GM18505 (cell line): Measurements from ENCODE around the gene STRBP.
"Not testable (repeated sequence)": the region's sequence is repeated elsewhere in the genome, so short reads cannot be mapped to it uniquely, and the experiment has no call there.

Experiments
- ATAC-seq: cut with Tn5 transposase; IDR thresholded peaks from one replicate; pipeline ENCODE4 v1.9.1; 2021; ENCODE audit not compliant: unreplicated experiment
- POLR2A ChIP-seq: IDR thresholded peaks from 4 replicates; pipeline ENCODE4 v1.6.1; 2011; ENCODE audit warnings: borderline replicate concordance; ENCODE audit not compliant: insufficient read depth, insufficient read length; ENCODE audit errors: extremely low read depth

The STRBP gene

DNA sequence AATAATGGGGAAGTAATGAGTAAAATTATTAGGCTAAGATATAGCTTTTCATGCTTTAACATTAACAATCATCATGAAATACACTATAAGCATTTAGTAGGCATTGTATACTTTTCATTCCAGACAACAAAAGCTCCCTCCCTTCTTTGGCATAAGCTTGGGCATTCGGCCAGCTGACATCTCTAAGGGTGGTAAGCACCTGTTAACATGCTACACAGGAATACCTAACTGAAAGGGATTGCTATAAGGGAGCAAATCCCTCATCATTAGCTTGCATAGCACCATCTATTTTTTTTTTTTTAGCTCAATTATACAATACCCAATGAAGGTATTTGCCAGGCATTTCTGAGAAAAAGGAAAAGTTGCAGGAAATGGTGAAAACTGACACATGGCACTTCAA lies 16.6 kb downstream of the STRBP start:
- ATAC-seq: no peak
- no peak for TF ChIP-seq POLR2A

DNA sequence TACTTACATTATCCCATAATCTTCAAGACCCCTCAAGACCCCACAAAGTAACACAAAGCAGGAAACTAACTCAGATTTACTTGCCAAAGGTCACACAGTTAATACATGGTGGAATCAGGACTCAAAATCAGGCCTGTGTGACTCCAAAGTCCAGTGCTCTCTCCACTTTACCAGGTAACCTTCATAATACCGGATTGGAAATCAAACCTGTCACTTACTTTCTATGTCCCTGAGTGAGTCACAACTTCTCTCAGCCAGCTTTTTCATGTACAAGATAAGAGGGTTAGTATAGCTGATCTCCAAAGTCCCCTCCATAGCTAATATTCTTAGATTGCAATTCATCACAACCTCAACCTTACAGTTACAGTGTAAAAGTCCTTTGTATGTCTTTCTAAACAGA lies 17.1 kb downstream of the STRBP start:
- ATAC-seq: no peak
- TF ChIP-seq POLR2A: no peak

DNA sequence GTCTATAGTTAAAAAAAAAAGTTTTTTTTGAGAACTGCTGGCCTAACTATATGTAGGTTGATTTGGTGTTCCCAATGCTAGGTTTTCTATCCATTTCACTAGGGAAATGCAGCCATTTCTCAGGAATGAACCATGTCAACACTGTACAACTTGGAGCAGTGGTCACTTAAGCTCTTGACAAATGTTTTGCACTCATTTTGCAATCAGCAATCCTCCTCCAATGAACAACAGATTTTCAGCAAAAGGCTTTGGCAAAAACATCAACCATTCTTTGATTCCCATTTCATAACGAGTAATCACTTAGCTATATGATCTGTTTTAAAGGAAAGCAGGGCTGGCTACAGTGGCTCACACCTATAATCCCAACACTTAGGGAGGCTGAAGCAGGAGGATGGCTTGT lies 17.9 kb downstream of the STRBP start:
- no peak for ATAC-seq
- no peak for TF ChIP-seq POLR2A

DNA sequence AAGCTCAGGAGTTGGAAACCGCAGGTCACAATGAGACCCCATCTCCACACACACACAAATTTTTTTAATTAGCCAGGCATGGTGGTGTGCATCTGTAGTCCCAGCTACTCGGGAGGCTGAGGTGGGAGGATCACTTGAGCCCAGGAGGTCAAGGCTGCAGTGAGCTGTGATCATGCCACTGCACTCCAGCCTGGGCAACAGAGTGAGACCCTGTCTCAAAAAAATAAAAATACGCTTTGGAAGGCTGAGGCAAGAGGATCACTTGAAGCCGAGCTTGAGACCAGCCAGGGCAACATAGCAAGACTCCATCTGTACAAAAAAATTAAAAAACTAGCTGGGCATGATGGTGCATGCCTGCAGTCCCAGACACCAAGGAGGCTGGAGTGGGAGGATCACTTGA lies 19.2 kb downstream of the STRBP start:
- not testable (repeated sequence) for ATAC-seq

- ATAC-seq: no peak
- no peak for TF ChIP-seq POLR2A
These were observed 19.8 kb downstream of the STRBP start for GRCh38 chr9:123248630-123249029.

GRCh38 chr9:123246534-123246933 lies 21.9 kb downstream of the STRBP start:
- TF ChIP-seq POLR2A: no peak
- no peak for ATAC-seq

GRCh38 chr9:123239726-123240125 lies 28.7 kb downstream of the STRBP start:
- TF ChIP-seq POLR2A: no peak
- no peak for ATAC-seq

DNA sequence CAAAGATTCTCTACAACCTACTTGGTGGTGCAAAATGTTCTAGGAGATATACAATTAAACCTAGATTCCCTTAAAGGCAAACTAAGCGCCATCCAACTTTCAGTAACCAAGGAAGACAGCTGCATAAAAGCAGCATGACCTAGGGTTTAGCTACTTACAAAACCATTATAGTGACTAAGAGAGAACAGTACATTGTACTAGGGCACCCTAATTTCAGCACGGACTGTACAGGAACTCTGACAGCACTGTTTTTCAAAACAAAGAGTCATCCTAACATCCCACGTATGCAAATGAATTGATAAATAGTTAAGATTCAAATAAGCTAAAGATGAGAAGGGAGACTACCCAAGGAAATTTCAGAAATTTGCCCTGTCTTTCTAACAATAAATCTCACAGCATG lies 30.0 kb downstream of the STRBP start:
- ATAC-seq: no peak
- TF ChIP-seq POLR2A: no peak

DNA sequence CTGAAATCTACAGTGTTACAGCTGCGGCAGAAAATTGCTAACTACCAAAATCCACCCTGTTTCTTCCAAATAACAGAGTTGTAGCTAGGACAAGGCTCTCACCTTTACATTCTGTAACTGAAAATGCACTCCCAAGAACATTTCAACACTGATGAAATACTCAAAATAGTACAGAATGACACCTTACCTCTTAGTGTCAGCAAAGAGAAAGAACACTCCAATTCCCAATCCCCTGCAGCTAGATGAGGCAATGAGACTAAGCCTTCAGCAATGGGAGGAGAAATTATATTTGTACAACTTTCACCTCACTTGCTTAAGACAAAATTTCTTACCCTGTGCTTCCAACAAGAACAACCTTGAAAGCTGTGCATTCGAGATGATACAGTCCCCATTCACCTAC lies 31.2 kb downstream of the STRBP start:
- ATAC-seq: no peak
- TF ChIP-seq POLR2A: no peak

- no peak for ATAC-seq
- TF ChIP-seq POLR2A: no peak
These were observed 32.9 kb downstream of the STRBP start for GRCh38 chr9:123235448-123235847.

DNA sequence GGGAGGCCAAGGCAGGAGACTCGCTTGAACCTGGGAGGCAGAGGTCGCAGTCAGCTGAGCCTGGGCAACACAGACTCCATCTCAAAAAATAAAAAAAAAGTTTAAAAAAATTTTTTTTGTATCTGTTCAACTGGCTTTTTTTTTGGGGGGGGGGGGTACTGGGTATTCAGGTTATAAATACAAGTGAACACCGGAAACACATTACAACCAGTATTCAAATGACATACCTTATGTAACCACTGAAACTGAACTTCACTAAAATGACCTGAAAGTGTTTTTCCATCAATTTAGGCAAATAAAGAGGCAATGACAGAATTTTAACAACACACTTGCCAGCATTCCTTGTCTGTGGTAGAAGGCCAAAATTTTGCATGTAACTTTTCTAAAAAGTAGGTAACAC lies 33.5 kb downstream of the STRBP start:
- ATAC-seq: no peak
- TF ChIP-seq POLR2A: no peak

GRCh38 chr9:123232332-123232731 lies 36.1 kb downstream of the STRBP start:
- TF ChIP-seq POLR2A: no peak
- ATAC-seq: no peak

GRCh38 chr9:123231421-123231820 lies 37.0 kb downstream of the STRBP start:
- TF ChIP-seq POLR2A: no peak

DNA sequence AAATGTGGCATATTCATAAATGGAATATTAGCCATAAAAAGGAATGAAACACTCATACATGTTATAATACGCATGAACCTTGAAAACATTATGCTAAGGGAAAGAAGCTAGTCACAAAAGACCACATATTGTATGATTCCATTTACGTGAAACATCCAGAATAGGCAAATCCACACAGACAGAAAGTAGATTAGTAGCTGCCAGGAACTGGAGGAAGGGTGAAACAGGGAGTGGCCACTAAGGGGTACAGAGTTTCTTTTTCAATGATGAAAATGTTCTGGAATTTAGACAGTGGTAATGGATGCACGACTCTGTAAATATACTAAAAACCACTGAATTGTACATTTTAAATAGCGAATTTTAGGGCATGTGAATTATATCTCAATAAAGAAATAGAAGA lies 39.4 kb downstream of the STRBP start:
- no peak for TF ChIP-seq POLR2A

More at GRCh38 chr9:123231421-123231820, 37.0 kb downstream of the STRBP start:
- ATAC-seq: no peak

GRCh38 chr9:123225995-123226394 lies 42.4 kb downstream of the STRBP start:
- ATAC-seq: no peak
- TF ChIP-seq POLR2A: no peak

More for the DNA sequence above, 39.4 kb downstream of the STRBP start:
- ATAC-seq: no peak
